K562 (cell line): ENCODE results near the gene DNASE1L1. TPM values are rescaled to one million over a fixed set of nuclear protein-coding genes. Genes with fewer than 3 reads are reported as not detected.

Source experiments
- DLX4 ChIP-seq: fragments of 250-450 bp; sonication (Bioruptor Pico); IDR thresholded peaks from 2 replicates; pipeline ENCODE4 v1.6.1; 2021; ENCODE audit warnings: mild to moderate bottlenecking
- FIP1L1 ChIP-seq: fragments of 200-400 bp; formaldehyde crosslinking; IDR thresholded peaks from 2 replicates; pipeline ENCODE4 v1.6.1; 2018; ENCODE audit warnings: mild to moderate bottlenecking, low read depth, low read length; ENCODE audit not compliant: poor library complexity, severe bottlenecking
- GTF2E2 ChIP-seq: fragments of 200-800 bp; sonication (Bioruptor generic); IDR thresholded peaks from 2 replicates; pipeline ENCODE4 v1.6.1; 2016; ENCODE audit warnings: missing genetic modification characterization, missing compliant biosample characterization
- HDGF ChIP-seq: fragments of 450-650 bp; IDR thresholded peaks from 2 replicates; pipeline ENCODE4 v1.6.1; 2016
- HNRNPLL ChIP-seq: fragments of 200-400 bp; formaldehyde crosslinking; IDR thresholded peaks from 2 replicates; pipeline ENCODE4 v1.6.1; 2017; ENCODE audit warnings: low read length, low read depth, mild to moderate bottlenecking; ENCODE audit not compliant: poor library complexity, severe bottlenecking
- HSF4 ChIP-seq: fragments of 250-450 bp; sonication (Bioruptor Pico); IDR thresholded peaks from 2 replicates; pipeline ENCODE4 v2.1.2; 2022; ENCODE audit warnings: mild to moderate bottlenecking, moderate library complexity, borderline replicate concordance
- SMAD3 ChIP-seq: fragments of 450-650 bp; formaldehyde crosslinking; conservative IDR thresholded peaks from 2 replicates; pipeline ENCODE4 v1.4.0; 2020; ENCODE audit warnings: mild to moderate bottlenecking
- ZEB2 ChIP-seq: fragments of 450-650 bp; IDR thresholded peaks from 2 replicates; pipeline ENCODE4 v1.6.1; 2016
- ZFX ChIP-seq: sonication (generic); formaldehyde crosslinking; IDR thresholded peaks from 2 replicates; pipeline ENCODE4 v1.8.0; 2022; ENCODE audit warnings: mild to moderate bottlenecking, missing genetic modification reagents, moderate library complexity
- ZNF384 ChIP-seq: IDR thresholded peaks from 2 replicates; pipeline ENCODE4 v1.6.1; 2012; ENCODE audit warnings: low read depth, low read length, improper control_type of control experiment
- ZNF696 ChIP-seq: fragments of 250-450 bp; sonication (Bioruptor Pico); conservative IDR thresholded peaks from 2 replicates; pipeline ENCODE4 v1.4.0; 2020; ENCODE audit warnings: mild to moderate bottlenecking, moderate library complexity
- ZNF76 ChIP-seq: fragments of 250-450 bp; sonication (Bioruptor Pico); IDR thresholded peaks from 2 replicates; pipeline ENCODE4 v1.4.0; 2020; ENCODE audit warnings: mild to moderate bottlenecking, moderate library complexity, borderline replicate concordance
- polyA plus RNA-seq, 8 experiments: library from polyadenylated mRNA; depleted of rRNA in 4 of 8; stranded (reverse) in 5 of 8; unstranded in 3 of 8; fragments of >200 nt; fragmentation: Nextera tagmentation in 2 of 8; fragmentation: Illumina TruSeq in 1 of 8; extraction: Ambion mirVana in 2 of 8; extraction: Trizol in 1 of 8; gene quantifications; 2 replicates each; pipeline versions ENCODE4 v1.2.1 to v1.2.3, GENCODE V29; 2011 to 2014; ENCODE audit warnings: inconsistent platforms in 1 of 8, missing spikeins in 1 of 8
- total RNA-seq, 7 experiments: library from RNA; depleted of rRNA in 6 of 7; stranded (reverse); fragments of >200 nt in 6 of 7; fragmentation: Illumina TruSeq in 2 of 7; extraction: Trizol in 2 of 7; gene quantifications; 2 replicates each; pipeline versions ENCODE4 v1.2.1 to v1.2.3, GENCODE V29; 2011 to 2021; ENCODE audit warnings: low replicate concordance in 1 of 7
- TF ChIP-seq, protein P1 (sequence below): fragments of 200-600 bp; sonication (generic); IDR thresholded peaks from one replicate; pipeline ENCODE4 v1.6.1; 2012; ENCODE audit warnings: mild to moderate bottlenecking, low read depth, low read length, inconsistent platforms
- TF ChIP-seq, protein P2 (sequence below): fragments of 450-650 bp; IDR thresholded peaks from 2 replicates; pipeline ENCODE4 v1.6.1; 2016; ENCODE audit warnings: antibody characterized with exemption

The DNASE1L1 gene
- total and polyA plus RNA-seq, 9 of the 15 experiments (the other 6 are each of a cell fraction or from before 2014, with no cell fraction given), result 0.73 to 12.6 (median 7.9) TPM

DNA sequence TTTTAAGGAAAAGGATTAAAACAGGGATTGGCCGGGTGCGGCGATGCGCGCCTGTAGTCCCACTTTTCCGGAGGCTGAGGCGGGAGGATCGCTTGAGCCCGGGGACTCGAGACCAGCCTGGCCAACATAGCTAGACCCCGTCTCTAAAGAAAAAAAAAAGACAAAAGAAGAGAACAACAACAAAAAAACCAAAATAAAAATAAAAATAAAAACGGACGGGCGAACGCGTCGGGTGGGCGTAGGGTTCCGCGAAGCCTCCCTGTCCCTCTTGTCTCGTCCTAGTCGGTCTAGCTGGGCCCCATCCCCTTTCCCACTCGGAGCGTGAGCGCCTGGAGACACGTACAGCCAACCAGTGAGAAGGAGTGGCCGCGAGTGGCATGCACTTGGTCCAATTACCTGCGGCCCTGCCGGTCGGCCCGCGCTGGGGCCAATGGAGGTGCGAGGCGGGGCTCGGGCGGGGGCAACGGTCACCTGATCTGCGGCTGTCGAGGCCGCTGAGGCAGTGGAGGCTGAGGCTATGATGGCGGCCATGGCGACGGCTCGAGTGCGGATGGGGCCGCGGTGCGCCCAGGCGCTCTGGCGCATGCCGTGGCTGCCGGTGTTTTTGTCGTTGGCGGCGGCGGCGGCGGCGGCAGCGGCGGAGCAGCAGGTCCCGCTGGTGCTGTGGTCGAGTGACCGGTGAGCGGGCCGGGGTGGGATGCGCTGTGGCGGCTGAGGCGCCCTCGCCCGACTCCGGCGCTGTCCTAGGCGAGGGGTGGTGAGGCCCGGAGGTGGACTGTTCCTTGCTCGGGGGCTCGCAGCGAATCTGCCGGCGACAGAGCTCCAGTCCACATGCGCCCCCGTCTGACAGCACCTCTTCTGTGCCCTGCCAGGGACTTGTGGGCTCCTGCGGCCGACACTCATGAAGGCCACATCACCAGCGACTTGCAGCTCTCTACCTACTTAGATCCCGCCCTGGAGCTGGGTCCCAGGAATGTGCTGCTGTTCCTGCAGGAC, 19.4 kb upstream of the DNASE1L1 start, which contains the start of gene ATP6AP1 (continued):
- TF ChIP-seq, protein P1, sequence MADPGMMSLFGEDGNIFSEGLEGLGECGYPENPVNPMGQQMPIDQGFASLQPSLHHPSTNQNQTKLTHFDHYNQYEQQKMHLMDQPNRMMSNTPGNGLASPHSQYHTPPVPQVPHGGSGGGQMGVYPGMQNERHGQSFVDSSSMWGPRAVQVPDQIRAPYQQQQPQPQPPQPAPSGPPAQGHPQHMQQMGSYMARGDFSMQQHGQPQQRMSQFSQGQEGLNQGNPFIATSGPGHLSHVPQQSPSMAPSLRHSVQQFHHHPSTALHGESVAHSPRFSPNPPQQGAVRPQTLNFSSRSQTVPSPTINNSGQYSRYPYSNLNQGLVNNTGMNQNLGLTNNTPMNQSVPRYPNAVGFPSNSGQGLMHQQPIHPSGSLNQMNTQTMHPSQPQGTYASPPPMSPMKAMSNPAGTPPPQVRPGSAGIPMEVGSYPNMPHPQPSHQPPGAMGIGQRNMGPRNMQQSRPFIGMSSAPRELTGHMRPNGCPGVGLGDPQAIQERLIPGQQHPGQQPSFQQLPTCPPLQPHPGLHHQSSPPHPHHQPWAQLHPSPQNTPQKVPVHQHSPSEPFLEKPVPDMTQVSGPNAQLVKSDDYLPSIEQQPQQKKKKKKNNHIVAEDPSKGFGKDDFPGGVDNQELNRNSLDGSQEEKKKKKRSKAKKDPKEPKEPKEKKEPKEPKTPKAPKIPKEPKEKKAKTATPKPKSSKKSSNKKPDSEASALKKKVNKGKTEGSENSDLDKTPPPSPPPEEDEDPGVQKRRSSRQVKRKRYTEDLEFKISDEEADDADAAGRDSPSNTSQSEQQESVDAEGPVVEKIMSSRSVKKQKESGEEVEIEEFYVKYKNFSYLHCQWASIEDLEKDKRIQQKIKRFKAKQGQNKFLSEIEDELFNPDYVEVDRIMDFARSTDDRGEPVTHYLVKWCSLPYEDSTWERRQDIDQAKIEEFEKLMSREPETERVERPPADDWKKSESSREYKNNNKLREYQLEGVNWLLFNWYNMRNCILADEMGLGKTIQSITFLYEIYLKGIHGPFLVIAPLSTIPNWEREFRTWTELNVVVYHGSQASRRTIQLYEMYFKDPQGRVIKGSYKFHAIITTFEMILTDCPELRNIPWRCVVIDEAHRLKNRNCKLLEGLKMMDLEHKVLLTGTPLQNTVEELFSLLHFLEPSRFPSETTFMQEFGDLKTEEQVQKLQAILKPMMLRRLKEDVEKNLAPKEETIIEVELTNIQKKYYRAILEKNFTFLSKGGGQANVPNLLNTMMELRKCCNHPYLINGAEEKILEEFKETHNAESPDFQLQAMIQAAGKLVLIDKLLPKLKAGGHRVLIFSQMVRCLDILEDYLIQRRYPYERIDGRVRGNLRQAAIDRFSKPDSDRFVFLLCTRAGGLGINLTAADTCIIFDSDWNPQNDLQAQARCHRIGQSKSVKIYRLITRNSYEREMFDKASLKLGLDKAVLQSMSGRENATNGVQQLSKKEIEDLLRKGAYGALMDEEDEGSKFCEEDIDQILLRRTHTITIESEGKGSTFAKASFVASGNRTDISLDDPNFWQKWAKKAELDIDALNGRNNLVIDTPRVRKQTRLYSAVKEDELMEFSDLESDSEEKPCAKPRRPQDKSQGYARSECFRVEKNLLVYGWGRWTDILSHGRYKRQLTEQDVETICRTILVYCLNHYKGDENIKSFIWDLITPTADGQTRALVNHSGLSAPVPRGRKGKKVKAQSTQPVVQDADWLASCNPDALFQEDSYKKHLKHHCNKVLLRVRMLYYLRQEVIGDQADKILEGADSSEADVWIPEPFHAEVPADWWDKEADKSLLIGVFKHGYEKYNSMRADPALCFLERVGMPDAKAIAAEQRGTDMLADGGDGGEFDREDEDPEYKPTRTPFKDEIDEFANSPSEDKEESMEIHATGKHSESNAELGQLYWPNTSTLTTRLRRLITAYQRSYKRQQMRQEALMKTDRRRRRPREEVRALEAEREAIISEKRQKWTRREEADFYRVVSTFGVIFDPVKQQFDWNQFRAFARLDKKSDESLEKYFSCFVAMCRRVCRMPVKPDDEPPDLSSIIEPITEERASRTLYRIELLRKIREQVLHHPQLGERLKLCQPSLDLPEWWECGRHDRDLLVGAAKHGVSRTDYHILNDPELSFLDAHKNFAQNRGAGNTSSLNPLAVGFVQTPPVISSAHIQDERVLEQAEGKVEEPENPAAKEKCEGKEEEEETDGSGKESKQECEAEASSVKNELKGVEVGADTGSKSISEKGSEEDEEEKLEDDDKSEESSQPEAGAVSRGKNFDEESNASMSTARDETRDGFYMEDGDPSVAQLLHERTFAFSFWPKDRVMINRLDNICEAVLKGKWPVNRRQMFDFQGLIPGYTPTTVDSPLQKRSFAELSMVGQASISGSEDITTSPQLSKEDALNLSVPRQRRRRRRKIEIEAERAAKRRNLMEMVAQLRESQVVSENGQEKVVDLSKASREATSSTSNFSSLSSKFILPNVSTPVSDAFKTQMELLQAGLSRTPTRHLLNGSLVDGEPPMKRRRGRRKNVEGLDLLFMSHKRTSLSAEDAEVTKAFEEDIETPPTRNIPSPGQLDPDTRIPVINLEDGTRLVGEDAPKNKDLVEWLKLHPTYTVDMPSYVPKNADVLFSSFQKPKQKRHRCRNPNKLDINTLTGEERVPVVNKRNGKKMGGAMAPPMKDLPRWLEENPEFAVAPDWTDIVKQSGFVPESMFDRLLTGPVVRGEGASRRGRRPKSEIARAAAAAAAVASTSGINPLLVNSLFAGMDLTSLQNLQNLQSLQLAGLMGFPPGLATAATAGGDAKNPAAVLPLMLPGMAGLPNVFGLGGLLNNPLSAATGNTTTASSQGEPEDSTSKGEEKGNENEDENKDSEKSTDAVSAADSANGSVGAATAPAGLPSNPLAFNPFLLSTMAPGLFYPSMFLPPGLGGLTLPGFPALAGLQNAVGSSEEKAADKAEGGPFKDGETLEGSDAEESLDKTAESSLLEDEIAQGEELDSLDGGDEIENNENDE, result no peak
- TF ChIP-seq FIP1L1 (no peak), SMAD3 (CRISPR knock-in tag) (no peak), HDGF (no peak), HNRNPLL (no peak), ZNF384 (no peak), GTF2E2 (tag) (no peak), ZNF696 (no peak), DLX4 (CRISPR knock-in tag) (no peak), ZEB2 (no peak), ZNF76 (CRISPR knock-in tag) (no peak), HSF4 (no peak), ZFX (CRISPR knock-in tag) (peak; percentile 73)
- TF ChIP-seq, protein P2, sequence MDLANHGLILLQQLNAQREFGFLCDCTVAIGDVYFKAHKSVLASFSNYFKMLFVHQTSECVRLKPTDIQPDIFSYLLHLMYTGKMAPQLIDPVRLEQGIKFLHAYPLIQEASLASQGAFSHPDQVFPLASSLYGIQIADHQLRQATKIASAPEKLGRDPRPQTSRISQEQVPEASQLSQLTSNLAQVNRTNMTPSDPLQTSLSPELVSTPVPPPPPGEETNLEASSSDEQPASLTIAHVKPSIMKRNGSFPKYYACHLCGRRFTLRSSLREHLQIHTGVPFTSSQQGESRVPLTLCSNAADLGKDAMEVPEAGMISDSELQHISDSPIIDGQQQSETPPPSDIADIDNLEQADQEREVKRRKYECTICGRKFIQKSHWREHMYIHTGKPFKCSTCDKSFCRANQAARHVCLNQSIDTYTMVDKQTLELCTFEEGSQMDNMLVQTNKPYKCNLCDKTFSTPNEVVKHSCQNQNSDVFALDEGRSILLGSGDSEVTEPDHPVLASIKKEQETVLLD, result no peak
